Breast epithelium (tissue), 3 donors: Measurements from ENCODE around the gene IFT80.

Experiments
- POLR2A ChIP-seq: fragments of 450-650 bp; IDR thresholded peaks from one replicate; pipeline ENCODE4 v1.6.1; 2016; ENCODE audit warnings: antibody characterized with exemption, mild to moderate bottlenecking, moderate library complexity
- POLR2AphosphoS5 ChIP-seq, 3 donors: sonication (generic); formaldehyde crosslinking; IDR thresholded peaks; one replicate each; pipeline ENCODE4 v1.6.1; 2017; ENCODE audit warnings: antibody characterized with exemption in 3 of 3
- TF ChIP-seq, protein P1 (sequence below), 3 donors: fragments of 450-650 bp; IDR thresholded peaks; one replicate each; pipeline ENCODE4 v1.5.1; 2016 to 2017; ENCODE audit warnings: antibody characterized with exemption in 3 of 3, mild to moderate bottlenecking in 3 of 3, moderate library complexity in 3 of 3

GRCh38 chr3:160417311-160417710 lies 18.3 kb upstream of the IFT80 start:
- TF ChIP-seq POLR2A (no peak), POLR2AphosphoS5 (IDR thresholded peaks at IDR 0.05) (no peak)
- TF ChIP-seq, protein P1, sequence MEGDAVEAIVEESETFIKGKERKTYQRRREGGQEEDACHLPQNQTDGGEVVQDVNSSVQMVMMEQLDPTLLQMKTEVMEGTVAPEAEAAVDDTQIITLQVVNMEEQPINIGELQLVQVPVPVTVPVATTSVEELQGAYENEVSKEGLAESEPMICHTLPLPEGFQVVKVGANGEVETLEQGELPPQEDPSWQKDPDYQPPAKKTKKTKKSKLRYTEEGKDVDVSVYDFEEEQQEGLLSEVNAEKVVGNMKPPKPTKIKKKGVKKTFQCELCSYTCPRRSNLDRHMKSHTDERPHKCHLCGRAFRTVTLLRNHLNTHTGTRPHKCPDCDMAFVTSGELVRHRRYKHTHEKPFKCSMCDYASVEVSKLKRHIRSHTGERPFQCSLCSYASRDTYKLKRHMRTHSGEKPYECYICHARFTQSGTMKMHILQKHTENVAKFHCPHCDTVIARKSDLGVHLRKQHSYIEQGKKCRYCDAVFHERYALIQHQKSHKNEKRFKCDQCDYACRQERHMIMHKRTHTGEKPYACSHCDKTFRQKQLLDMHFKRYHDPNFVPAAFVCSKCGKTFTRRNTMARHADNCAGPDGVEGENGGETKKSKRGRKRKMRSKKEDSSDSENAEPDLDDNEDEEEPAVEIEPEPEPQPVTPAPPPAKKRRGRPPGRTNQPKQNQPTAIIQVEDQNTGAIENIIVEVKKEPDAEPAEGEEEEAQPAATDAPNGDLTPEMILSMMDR (IDR thresholded peaks at IDR 0.05), result no peak
